Measurements from ENCODE around the gene XRN1.
"Not testable (repeated sequence)": the region's sequence is repeated elsewhere in the genome, so short reads cannot be mapped to it uniquely, and the experiment has no call there.

Gene XRN1

GRCh38 chr3:142438096-142438495, 9.7 kb downstream of the XRN1 start:
- not testable (repeated sequence) for H3K4me1 ChIP-seq (ENCODE audit: control insufficient read depth, insufficient read depth, low read length, poor library complexity, severe bottlenecking); H3K27ac ChIP-seq (ENCODE audit: insufficient read depth, low read length, poor library complexity, severe bottlenecking); H3K4me3 ChIP-seq (ENCODE audit: insufficient read depth, low read depth, low read length, poor library complexity, severe bottlenecking); H3K9me3 ChIP-seq (ENCODE audit: control insufficient read depth, low read length); H3K27me3 ChIP-seq (replicated peaks; ENCODE audit: control insufficient read depth, insufficient read depth, low read length, poor library complexity, severe bottlenecking); DNase-seq; H3K36me3 ChIP-seq (ENCODE audit: control insufficient read depth, insufficient read depth, low read length)

GRCh38 chr3:142436951-142437585, 10.8 kb downstream of the XRN1 start:
- H3K4me3 ChIP-seq (ENCODE audit: insufficient read depth, low read depth, low read length, poor library complexity, severe bottlenecking): no peak overlapping the region
- H3K27me3 ChIP-seq (replicated peaks; ENCODE audit: control insufficient read depth, insufficient read depth, low read length, poor library complexity, severe bottlenecking): no peaks in the 10 kb centered on the region
- DNase-seq: no peak
- H3K4me1 ChIP-seq (ENCODE audit: control insufficient read depth, insufficient read depth, low read length, poor library complexity, severe bottlenecking): peaks cover 5% of the 10 kb centered on the region
- peaks cover 11% of the 10 kb centered on the region for H3K36me3 ChIP-seq (ENCODE audit: control insufficient read depth, insufficient read depth, low read length)
- H3K9me3 ChIP-seq (ENCODE audit: control insufficient read depth, low read length): no peaks in the 10 kb centered on the region
- no peak overlapping the region for H3K27ac ChIP-seq (ENCODE audit: insufficient read depth, low read length, poor library complexity, severe bottlenecking)

- H3K4me1 ChIP-seq (ENCODE audit: control insufficient read depth, insufficient read depth, low read length, poor library complexity, severe bottlenecking): peaks cover 5% of the 10 kb centered on the region
- no peaks in the 10 kb centered on the region for H3K9me3 ChIP-seq (ENCODE audit: control insufficient read depth, low read length)
- H3K27me3 ChIP-seq (replicated peaks; ENCODE audit: control insufficient read depth, insufficient read depth, low read length, poor library complexity, severe bottlenecking): no peaks in the 10 kb centered on the region
- no peak overlapping the region for H3K27ac ChIP-seq (ENCODE audit: insufficient read depth, low read length, poor library complexity, severe bottlenecking)
- no peak overlapping the region for H3K4me3 ChIP-seq (ENCODE audit: insufficient read depth, low read depth, low read length, poor library complexity, severe bottlenecking)
- H3K36me3 ChIP-seq (ENCODE audit: control insufficient read depth, insufficient read depth, low read length): peaks cover 28% of the 10 kb centered on the region
- no peak for DNase-seq
Observed at GRCh38 chr3:142434503-142434902, 13.3 kb downstream of the XRN1 start.

- Histone ChIP-seq H3K4me3 (ENCODE audit: insufficient read depth, low read depth, low read length, poor library complexity, severe bottlenecking) (no peak overlapping the region), H3K36me3 (ENCODE audit: control insufficient read depth, insufficient read depth, low read length) (peaks cover 37% of the 10 kb centered on the region)
- DNase-seq: no peak
Observed at GRCh38 chr3:142433110-142433509, 14.7 kb downstream of the XRN1 start.

GRCh38 chr3:142429582-142429981, 18.3 kb downstream of the XRN1 start:
- no peaks in the 10 kb centered on the region for H3K9me3 ChIP-seq (ENCODE audit: control insufficient read depth, low read length)
- DNase-seq: no peak
- no peaks in the 10 kb centered on the region for H3K27me3 ChIP-seq (replicated peaks; ENCODE audit: control insufficient read depth, insufficient read depth, low read length, poor library complexity, severe bottlenecking)
- H3K4me1 ChIP-seq (ENCODE audit: control insufficient read depth, insufficient read depth, low read length, poor library complexity, severe bottlenecking): no peaks in the 10 kb centered on the region
- peaks cover 48% of the 10 kb centered on the region for H3K36me3 ChIP-seq (ENCODE audit: control insufficient read depth, insufficient read depth, low read length)
- H3K27ac ChIP-seq (ENCODE audit: insufficient read depth, low read length, poor library complexity, severe bottlenecking): no peak overlapping the region
- H3K4me3 ChIP-seq (ENCODE audit: insufficient read depth, low read depth, low read length, poor library complexity, severe bottlenecking): no peak overlapping the region

More at GRCh38 chr3:142433110-142433509, 14.7 kb downstream of the XRN1 start:
- Histone ChIP-seq H3K9me3 (ENCODE audit: control insufficient read depth, low read length) (no peaks in the 10 kb centered on the region), H3K4me1 (ENCODE audit: control insufficient read depth, insufficient read depth, low read length, poor library complexity, severe bottlenecking) (peaks cover 5% of the 10 kb centered on the region), H3K27ac (ENCODE audit: insufficient read depth, low read length, poor library complexity, severe bottlenecking) (no peak overlapping the region), H3K27me3 (replicated peaks; ENCODE audit: control insufficient read depth, insufficient read depth, low read length, poor library complexity, severe bottlenecking) (no peaks in the 10 kb centered on the region)

- Histone ChIP-seq H3K27ac (ENCODE audit: insufficient read depth, low read length, poor library complexity, severe bottlenecking) (no peak overlapping the region), H3K27me3 (replicated peaks; ENCODE audit: control insufficient read depth, insufficient read depth, low read length, poor library complexity, severe bottlenecking) (no peaks in the 10 kb centered on the region), H3K9me3 (ENCODE audit: control insufficient read depth, low read length) (no peaks in the 10 kb centered on the region), H3K4me1 (ENCODE audit: control insufficient read depth, insufficient read depth, low read length, poor library complexity, severe bottlenecking) (no peaks in the 10 kb centered on the region), H3K4me3 (ENCODE audit: insufficient read depth, low read depth, low read length, poor library complexity, severe bottlenecking) (no peak overlapping the region), H3K36me3 (ENCODE audit: control insufficient read depth, insufficient read depth, low read length) (peaks cover 49% of the 10 kb centered on the region)
- no peak for DNase-seq
Observed at GRCh38 chr3:142424754-142425153, 23.1 kb downstream of the XRN1 start.

GRCh38 chr3:142418926-142419592, 28.8 kb downstream of the XRN1 start:
- Histone ChIP-seq H3K9me3 (ENCODE audit: control insufficient read depth, low read length) (no peaks in the 10 kb centered on the region), H3K27ac (ENCODE audit: insufficient read depth, low read length, poor library complexity, severe bottlenecking) (no peak overlapping the region), H3K36me3 (ENCODE audit: control insufficient read depth, insufficient read depth, low read length) (peaks cover 57% of the 10 kb centered on the region)

GRCh38 chr3:142417302-142417701, 30.5 kb downstream of the XRN1 start:
- H3K27me3 ChIP-seq (replicated peaks; ENCODE audit: control insufficient read depth, insufficient read depth, low read length, poor library complexity, severe bottlenecking): no peaks in the 10 kb centered on the region
- DNase-seq: no peak
- H3K36me3 ChIP-seq (ENCODE audit: control insufficient read depth, insufficient read depth, low read length): peaks cover 61% of the 10 kb centered on the region
- H3K4me3 ChIP-seq (ENCODE audit: insufficient read depth, low read depth, low read length, poor library complexity, severe bottlenecking): no peak overlapping the region
- H3K9me3 ChIP-seq (ENCODE audit: control insufficient read depth, low read length): no peaks in the 10 kb centered on the region
- no peak overlapping the region for H3K27ac ChIP-seq (ENCODE audit: insufficient read depth, low read length, poor library complexity, severe bottlenecking)
- no peaks in the 10 kb centered on the region for H3K4me1 ChIP-seq (ENCODE audit: control insufficient read depth, insufficient read depth, low read length, poor library complexity, severe bottlenecking)

More at GRCh38 chr3:142418926-142419592, 28.8 kb downstream of the XRN1 start:
- H3K4me1 ChIP-seq (ENCODE audit: control insufficient read depth, insufficient read depth, low read length, poor library complexity, severe bottlenecking): no peaks in the 10 kb centered on the region
- no peak for DNase-seq
- no peaks in the 10 kb centered on the region for H3K27me3 ChIP-seq (replicated peaks; ENCODE audit: control insufficient read depth, insufficient read depth, low read length, poor library complexity, severe bottlenecking)
- H3K4me3 ChIP-seq (ENCODE audit: insufficient read depth, low read depth, low read length, poor library complexity, severe bottlenecking): no peak overlapping the region

- not testable (repeated sequence) for H3K4me1 ChIP-seq (ENCODE audit: control insufficient read depth, insufficient read depth, low read length, poor library complexity, severe bottlenecking); H3K9me3 ChIP-seq (ENCODE audit: control insufficient read depth, low read length)
- peaks cover 56% of the 10 kb centered on the region for H3K36me3 ChIP-seq (ENCODE audit: control insufficient read depth, insufficient read depth, low read length)
Observed at GRCh38 chr3:142400537-142400936, 47.3 kb downstream of the XRN1 start.

GRCh38 chr3:142394921-142395622, 52.8 kb downstream of the XRN1 start:
- DNase-seq: no peak
- Histone ChIP-seq H3K27ac (ENCODE audit: insufficient read depth, low read length, poor library complexity, severe bottlenecking) (no peak overlapping the region), H3K4me3 (ENCODE audit: insufficient read depth, low read depth, low read length, poor library complexity, severe bottlenecking) (no peak overlapping the region), H3K4me1 (ENCODE audit: control insufficient read depth, insufficient read depth, low read length, poor library complexity, severe bottlenecking) (no peaks in the 10 kb centered on the region), H3K9me3 (ENCODE audit: control insufficient read depth, low read length) (no peaks in the 10 kb centered on the region), H3K27me3 (replicated peaks; ENCODE audit: control insufficient read depth, insufficient read depth, low read length, poor library complexity, severe bottlenecking) (no peaks in the 10 kb centered on the region), H3K36me3 (ENCODE audit: control insufficient read depth, insufficient read depth, low read length) (peaks cover 76% of the 10 kb centered on the region)

More at GRCh38 chr3:142400537-142400936, 47.3 kb downstream of the XRN1 start:
- H3K27me3 ChIP-seq (replicated peaks; ENCODE audit: control insufficient read depth, insufficient read depth, low read length, poor library complexity, severe bottlenecking); DNase-seq; H3K4me3 ChIP-seq (ENCODE audit: insufficient read depth, low read depth, low read length, poor library complexity, severe bottlenecking); H3K27ac ChIP-seq (ENCODE audit: insufficient read depth, low read length, poor library complexity, severe bottlenecking): not testable (repeated sequence)
